Measurements from ENCODE around the gene KIF1B.

The KIF1B gene

GRCh38 chr1:10324627-10325026 lies 114.3 kb downstream of the KIF1B start:
- ChIA-PET POLR2A (no interaction called here), CTCF (interaction anchor here (1.7 kb wide), 1 partner anchor 115 kb away, joined by 6 read pairs; the partner anchor contains the start of gene KIF1B)
- no peak for DNase-seq (ENCODE audit: extremely low spot score)
- no peak for TF ChIP-seq CTCF (IDR thresholded peaks at IDR 0.05; ENCODE audit: control extremely low read depth, extremely low read depth, low read depth, missing control alignments)

- DNase-seq (ENCODE audit: extremely low spot score), result no peak
- no peak for TF ChIP-seq CTCF (IDR thresholded peaks at IDR 0.05; ENCODE audit: control extremely low read depth, extremely low read depth, low read depth, missing control alignments)
- POLR2A ChIA-PET, result no interaction called here
- CTCF ChIA-PET, result no interaction called here
Measured at GRCh38 chr1:10325521-10325920, 115.2 kb downstream of the KIF1B start.

GRCh38 chr1:10326251-10326650 lies 115.9 kb downstream of the KIF1B start:
- POLR2A ChIA-PET, result no interaction called here
- CTCF ChIA-PET, result no interaction called here
- DNase-seq (ENCODE audit: extremely low spot score), result no peak
- TF ChIP-seq CTCF (IDR thresholded peaks at IDR 0.05; ENCODE audit: control extremely low read depth, extremely low read depth, low read depth, missing control alignments), result no peak

DNA sequence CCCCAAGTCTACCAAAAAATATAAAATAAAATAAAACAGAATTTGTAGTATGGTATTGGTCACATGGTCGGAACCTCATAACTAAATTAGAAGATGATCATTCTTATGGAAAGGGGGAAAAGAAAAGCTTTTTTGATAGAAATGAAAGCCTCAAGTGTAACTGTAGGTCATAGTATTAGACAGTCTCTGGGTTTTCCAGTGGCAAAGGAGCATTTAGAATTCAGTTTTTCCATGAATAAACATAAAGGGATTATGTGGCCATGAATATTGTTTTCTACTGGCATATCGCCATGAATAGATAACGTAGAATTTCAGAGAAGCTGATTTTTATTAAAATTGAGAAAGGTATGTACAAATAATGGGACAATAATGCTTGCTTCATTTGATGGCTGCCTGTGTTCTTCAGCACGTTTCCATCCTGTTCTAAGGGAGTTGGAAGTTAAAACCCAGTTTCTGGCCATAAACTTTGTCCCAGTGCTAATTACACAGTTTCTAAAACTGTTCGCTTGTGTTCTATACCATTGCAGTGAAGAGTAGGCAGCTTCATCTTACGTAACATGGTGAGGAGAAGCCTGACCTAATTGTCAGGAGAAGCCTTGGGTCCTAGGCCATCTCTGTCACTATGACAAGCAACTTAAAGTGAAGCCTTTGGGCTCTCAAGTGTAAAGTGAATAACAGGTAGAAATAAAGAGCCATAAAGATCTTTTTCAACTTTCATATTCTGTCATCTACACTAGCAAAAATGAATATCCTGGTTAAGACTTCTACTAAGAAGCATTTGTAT lies 118.0 kb downstream of the KIF1B start:
- ChIA-PET CTCF (interaction anchor here (0.8 to 4.4 kb wide), 3 partner anchors 10 to 118 kb away, joined by 3 to 16 read pairs (median 3); partner anchors contain the start of gene KIF1B), POLR2A (no interaction called here)

GRCh38 chr1:10337436-10337835 lies 127.1 kb downstream of the KIF1B start:
- CTCF ChIA-PET, result interaction anchor here (0.7 to 3.8 kb wide), 10 partner anchors 8 to 469 kb away, joined by 3 to 45 read pairs (median 3); partner anchors contain the start of gene KIF1B
- no peak for DNase-seq (ENCODE audit: extremely low spot score)
- TF ChIP-seq CTCF (IDR thresholded peaks at IDR 0.05; ENCODE audit: control extremely low read depth, extremely low read depth, low read depth, missing control alignments), result no peak
- POLR2A ChIA-PET, result no interaction called here

More for the DNA sequence above, 118.0 kb downstream of the KIF1B start:
- DNase-seq (ENCODE audit: extremely low spot score), result no peak
- no peak for TF ChIP-seq CTCF (IDR thresholded peaks at IDR 0.05; ENCODE audit: control extremely low read depth, extremely low read depth, low read depth, missing control alignments)

DNA sequence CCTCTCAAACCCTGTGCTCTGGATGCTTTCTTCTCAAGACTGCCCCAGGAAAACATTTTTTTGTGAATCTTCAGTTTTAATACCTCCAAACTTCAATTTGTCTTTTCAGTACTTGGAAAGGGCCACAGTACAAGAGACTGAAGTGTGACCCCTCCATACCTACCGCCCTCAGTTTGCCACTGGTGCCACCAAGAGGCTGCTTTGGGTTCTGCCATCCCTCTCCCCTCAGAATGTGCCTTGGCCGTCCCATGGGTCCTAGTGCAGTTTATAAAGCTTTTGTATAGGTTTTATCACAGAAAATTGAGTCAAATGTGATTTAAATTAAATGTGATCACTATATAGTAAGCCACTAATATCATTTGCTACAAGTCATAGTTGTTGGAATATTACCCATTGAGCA lies 127.7 kb downstream of the KIF1B start:
- POLR2A ChIA-PET, result no interaction called here
- CTCF ChIA-PET, result interaction anchor here (0.6 to 3.8 kb wide), 12 partner anchors 8 to 470 kb away, joined by 3 to 45 read pairs (median 4); partner anchors contain the start of gene KIF1B
- peak; percentile 67 for DNase-seq (ENCODE audit: extremely low spot score)
- TF ChIP-seq CTCF (IDR thresholded peaks at IDR 0.05; ENCODE audit: control extremely low read depth, extremely low read depth, low read depth, missing control alignments), result peak; percentile 79
